A673 (cell line): ENCODE data around the gene IARS1. TPM values are rescaled to one million over a fixed set of nuclear protein-coding genes. Genes with fewer than 3 reads are reported as not detected.

Experiments
- BruUV-seq: library from RNA; stranded (reverse); fragments of 400-500 nt; replicated peaks from 2 replicates; lab custom pipeline; 2021; lab: Mats Ljungman, UMichigan
- CTCF ChIA-PET: fragments of 300-600 bp; sonication (Branson Sonifier 250); formaldehyde crosslinking; loops from one replicate; lab custom pipeline; 2022; ENCODE audit warnings: antibody characterized with exemption; lab: Charles Lee
- POLR2A ChIA-PET: fragments of 300-600 bp; sonication (Branson Sonifier 250); formaldehyde crosslinking; loops from one replicate; lab custom pipeline; 2022; ENCODE audit warnings: antibody characterized with exemption; ENCODE audit not compliant: low non-redundant PET; lab: Charles Lee
- DNase-seq: peaks from one replicate; pipeline ENCODE4 v3.0.0-alpha.2; 2015; ENCODE audit warnings: low spot score
- H3K27ac ChIP-seq: fragments of 200-600 bp; sonication (generic); 2 replicates; pipeline ENCODE4 v1.5.1; 2016; ENCODE audit warnings: mixed run types, low read depth, mild to moderate bottlenecking, mixed read lengths, antibody characterized with exemption, low read length; ENCODE audit not compliant: poor library complexity, severe bottlenecking
- H3K27me3 ChIP-seq: fragments of 200-600 bp; sonication (generic); replicated peaks from 2 replicates; pipeline ENCODE4 v1.6.1; 2017; ENCODE audit warnings: mixed run types, low read depth, mild to moderate bottlenecking, mixed read lengths, antibody characterized with exemption, low read length; ENCODE audit not compliant: insufficient read depth, poor library complexity
- H3K36me3 ChIP-seq: fragments of 200-600 bp; sonication (generic); 2 replicates; pipeline ENCODE4 v1.6.1; 2016; ENCODE audit warnings: mixed run types, mild to moderate bottlenecking, mixed read lengths, antibody characterized with exemption, low read length; ENCODE audit not compliant: insufficient read depth, poor library complexity, severe bottlenecking
- H3K4me1 ChIP-seq: fragments of 200-600 bp; sonication (generic); 2 replicates; pipeline ENCODE4 v1.6.1; 2017; ENCODE audit warnings: mixed run types, mild to moderate bottlenecking, mixed read lengths, antibody characterized with exemption, low read length; ENCODE audit not compliant: insufficient read depth, poor library complexity, severe bottlenecking
- H3K4me3 ChIP-seq: fragments of 200-600 bp; sonication (generic); 2 replicates; pipeline ENCODE4 v1.5.1; 2016; ENCODE audit warnings: low read depth, mixed run types, mild to moderate bottlenecking, mixed read lengths, low read length; ENCODE audit not compliant: poor library complexity, severe bottlenecking
- H3K9me3 ChIP-seq: fragments of 200-600 bp; sonication (generic); 2 replicates; pipeline ENCODE4 v1.6.1; 2016; ENCODE audit warnings: mixed run types, low read depth, mild to moderate bottlenecking, mixed read lengths, antibody characterized with exemption, low read length; ENCODE audit not compliant: poor library complexity, severe bottlenecking
- CTCF ChIP-seq: fragments of 300-800, 200-600 bp; sonication (generic); conservative IDR thresholded peaks from 2 replicates; pipeline ENCODE4 v1.5.1; 2017; ENCODE audit warnings: low read depth, mild to moderate bottlenecking, antibody characterized with exemption, low read length, moderate library complexity, mixed read lengths
- EZH2 ChIP-seq: fragments of 200-600 bp; sonication (generic); IDR thresholded peaks from 2 replicates; pipeline ENCODE4 v1.6.1; 2017; ENCODE audit warnings: borderline replicate concordance, low read depth, mild to moderate bottlenecking, mixed read lengths, antibody characterized with exemption, low read length; ENCODE audit not compliant: poor library complexity, severe bottlenecking
- intact Hi-C: fragments of 100-400 bp; cut with micrococcal nuclease; formaldehyde crosslinking; loops from one replicate; pipeline ENCODE4 v1.10.0; 2022; ENCODE audit not compliant: unreplicated experiment
- total RNA-seq: library from RNA; stranded (reverse); gene quantifications from 2 replicates; pipeline ENCODE4 v1.2.3, GENCODE V29; 2021

Gene IARS1
- total RNA-seq, 1 experiment from 2014 or later = 273 TPM

- Histone ChIP-seq H3K27ac (peak overlapping the region; percentile 48), H3K27me3 (no peaks in the 10 kb centered on the region), H3K9me3 (no peaks in the 10 kb centered on the region), H3K4me3 (no peak overlapping the region), H3K4me1 (no peaks in the 10 kb centered on the region), H3K36me3 (peaks cover 57% of the 10 kb centered on the region)
- TF ChIP-seq EZH2 (no peak), CTCF (no peak)
- DNase-seq = no peak
- no TSS peak for BruUV-seq
- ChIA-PET POLR2A (no interaction called here), CTCF (no interaction called here)
- intact Hi-C loops = no loop called here
Observed at GRCh38 chr9:92313624-92314012, 20.1 kb upstream of the IARS1 start.

- no TSS peak for BruUV-seq
- no peak for DNase-seq
- ChIA-PET POLR2A (interaction anchor here (0.7 kb wide), 1 partner anchor 10 kb away, joined by 10 read pairs; no protein-coding TSS in a partner anchor), CTCF (no interaction called here)
- Histone ChIP-seq H3K4me3 (no peak overlapping the region), H3K9me3 (no peaks in the 10 kb centered on the region), H3K27ac (peak overlapping the region; percentile 48), H3K4me1 (no peaks in the 10 kb centered on the region), H3K36me3 (peaks cover 57% of the 10 kb centered on the region), H3K27me3 (no peaks in the 10 kb centered on the region)
- intact Hi-C loops = no loop called here
- TF ChIP-seq CTCF (no peak), EZH2 (no peak)
Observed at GRCh38 chr9:92312887-92313623, 19.6 kb upstream of the IARS1 start.

GRCh38 chr9:92310562-92310961, 17.1 kb upstream of the IARS1 start:
- H3K4me3 ChIP-seq = no peak overlapping the region
- no peaks in the 10 kb centered on the region for H3K4me1 ChIP-seq
- intact Hi-C loops = no loop called here
- BruUV-seq = no TSS peak
- CTCF ChIA-PET = no interaction called here
- no peak for DNase-seq
- H3K27me3 ChIP-seq = no peaks in the 10 kb centered on the region
- no peak for TF ChIP-seq EZH2
- TF ChIP-seq CTCF = no peak
- no peaks in the 10 kb centered on the region for H3K9me3 ChIP-seq
- POLR2A ChIA-PET = no interaction called here
- peaks cover 60% of the 10 kb centered on the region for H3K36me3 ChIP-seq
- H3K27ac ChIP-seq = no peak overlapping the region
